Aortic smooth muscle cell (primary cell): ENCODE data around the gene SEMA6C. TPM values are rescaled to one million over a fixed set of nuclear protein-coding genes. Genes with fewer than 3 reads are reported as not detected.

Experiments
- total RNA-seq: library from RNA; depleted of rRNA; stranded (reverse); fragments of >200 nt; gene quantifications from 2 replicates; pipeline ENCODE4 v1.2.3, GENCODE V29; 2014

Gene SEMA6C, protein sequence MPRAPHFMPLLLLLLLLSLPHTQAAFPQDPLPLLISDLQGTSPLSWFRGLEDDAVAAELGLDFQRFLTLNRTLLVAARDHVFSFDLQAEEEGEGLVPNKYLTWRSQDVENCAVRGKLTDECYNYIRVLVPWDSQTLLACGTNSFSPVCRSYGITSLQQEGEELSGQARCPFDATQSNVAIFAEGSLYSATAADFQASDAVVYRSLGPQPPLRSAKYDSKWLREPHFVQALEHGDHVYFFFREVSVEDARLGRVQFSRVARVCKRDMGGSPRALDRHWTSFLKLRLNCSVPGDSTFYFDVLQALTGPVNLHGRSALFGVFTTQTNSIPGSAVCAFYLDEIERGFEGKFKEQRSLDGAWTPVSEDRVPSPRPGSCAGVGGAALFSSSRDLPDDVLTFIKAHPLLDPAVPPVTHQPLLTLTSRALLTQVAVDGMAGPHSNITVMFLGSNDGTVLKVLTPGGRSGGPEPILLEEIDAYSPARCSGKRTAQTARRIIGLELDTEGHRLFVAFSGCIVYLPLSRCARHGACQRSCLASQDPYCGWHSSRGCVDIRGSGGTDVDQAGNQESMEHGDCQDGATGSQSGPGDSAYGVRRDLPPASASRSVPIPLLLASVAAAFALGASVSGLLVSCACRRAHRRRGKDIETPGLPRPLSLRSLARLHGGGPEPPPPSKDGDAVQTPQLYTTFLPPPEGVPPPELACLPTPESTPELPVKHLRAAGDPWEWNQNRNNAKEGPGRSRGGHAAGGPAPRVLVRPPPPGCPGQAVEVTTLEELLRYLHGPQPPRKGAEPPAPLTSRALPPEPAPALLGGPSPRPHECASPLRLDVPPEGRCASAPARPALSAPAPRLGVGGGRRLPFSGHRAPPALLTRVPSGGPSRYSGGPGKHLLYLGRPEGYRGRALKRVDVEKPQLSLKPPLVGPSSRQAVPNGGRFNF
- 0.53 and 1.1 TPM in 2 replicates for total RNA-seq

DNA sequence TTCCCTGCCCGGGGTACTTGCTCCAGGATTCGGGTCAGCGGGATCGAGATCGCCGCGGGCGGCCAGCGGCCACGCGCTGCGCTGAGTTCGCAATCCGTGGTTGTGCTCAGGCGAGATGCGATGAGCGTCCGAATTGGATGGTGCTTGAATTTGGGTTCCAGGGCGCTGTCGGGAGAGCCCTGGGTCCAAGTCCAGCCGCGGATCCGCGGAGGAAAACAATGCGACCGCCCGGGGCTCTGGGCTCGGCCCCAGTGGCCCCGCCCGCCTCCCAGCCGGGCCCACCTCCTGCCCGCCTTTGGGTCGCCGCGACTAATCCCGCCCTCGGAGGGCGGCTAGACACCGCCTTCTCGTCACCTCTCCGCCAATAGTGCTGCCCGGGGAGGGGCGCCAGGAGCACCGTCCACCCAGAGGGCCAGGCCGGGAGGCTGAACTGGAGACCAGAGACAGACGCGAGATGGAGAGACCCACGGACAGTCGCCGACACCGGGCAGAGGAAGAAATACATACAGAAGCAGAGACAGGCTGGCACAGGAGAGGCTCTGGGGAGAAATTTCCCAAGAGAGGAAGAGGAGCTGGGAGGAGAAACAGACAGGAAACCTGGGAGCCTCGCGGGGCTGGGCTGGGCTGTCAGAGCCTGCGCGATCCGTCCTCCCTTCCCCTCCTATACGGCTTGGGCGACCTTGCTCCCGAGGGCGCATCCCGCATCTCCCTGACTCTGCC is at the start of gene SEMA6C:
Gene SEMA6C, minus strand, starts transcription at position 220 of the 720 bp plus-strand sequence. CDS start 4,010 bp downstream, outside the sequence.

DNA sequence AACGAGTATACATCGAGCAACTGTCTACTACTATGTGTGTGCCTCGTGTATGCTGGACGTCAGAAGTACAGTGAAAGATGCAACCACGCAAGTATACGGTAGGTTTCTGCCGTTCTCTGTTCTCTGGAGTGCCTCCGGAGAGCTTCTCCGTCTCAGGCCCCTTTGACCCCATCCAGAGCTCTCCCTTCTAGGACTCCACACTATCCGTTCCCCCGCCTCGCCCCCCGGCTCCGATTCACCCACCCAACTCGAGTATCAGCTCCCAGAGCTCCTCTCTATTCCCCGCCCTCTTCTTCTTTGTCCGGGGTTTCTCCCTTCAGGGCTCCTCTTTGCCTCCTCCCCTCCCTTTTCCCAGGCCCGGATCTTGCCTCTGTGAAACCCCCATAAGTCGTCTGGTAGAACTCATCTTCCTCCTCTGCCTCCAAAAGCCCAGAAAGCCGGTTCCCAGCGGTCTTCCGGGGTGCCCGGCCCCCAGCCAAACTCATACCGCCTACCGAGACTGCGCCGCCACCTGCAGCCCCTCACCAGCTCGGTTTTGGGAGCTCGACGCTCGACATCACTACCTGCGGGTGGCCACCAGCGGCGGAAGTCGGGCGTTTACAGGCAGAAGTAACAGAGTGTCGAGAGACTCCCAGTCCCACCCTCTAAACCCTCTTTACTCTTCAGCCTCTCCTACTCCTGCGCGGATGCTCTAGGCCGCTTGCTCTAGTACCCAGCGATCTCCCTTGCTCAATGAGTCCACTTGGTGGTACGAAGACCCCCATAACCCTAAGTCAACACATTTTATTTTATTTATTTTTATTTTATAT is 43.4 kb upstream of the SEMA6C start, which contains the start of gene VPS72:
Gene VPS72, minus strand, starts transcription at position 561 of the 809 bp plus-strand sequence. Its CDS starts 76 bp downstream, at position 485.

DNA sequence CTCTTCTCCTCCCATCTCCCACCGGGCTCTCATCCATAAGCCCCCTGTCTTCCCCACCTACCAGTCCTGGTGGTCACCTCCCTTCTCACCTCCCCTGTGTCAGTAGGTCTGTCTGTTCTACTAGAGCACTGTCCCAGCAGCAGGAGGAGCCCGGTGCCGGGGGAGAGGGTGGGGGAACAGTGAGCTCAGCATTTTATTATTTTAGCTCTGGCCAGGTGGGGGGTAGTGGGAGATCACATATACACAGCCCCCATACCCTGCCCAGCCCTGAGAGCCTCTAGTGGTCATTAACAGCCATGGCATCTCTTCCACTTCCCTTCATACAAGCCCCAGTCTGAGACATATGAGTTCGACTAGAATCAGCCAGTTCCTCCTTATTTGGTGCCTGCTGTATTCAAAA is 29.4 kb upstream of the SEMA6C start, which contains the start of gene TMOD4:
Gene TMOD4, minus strand, starts transcription at position 119 of the 400 bp plus-strand sequence. CDS start 1,106 bp downstream, outside the sequence.

DNA sequence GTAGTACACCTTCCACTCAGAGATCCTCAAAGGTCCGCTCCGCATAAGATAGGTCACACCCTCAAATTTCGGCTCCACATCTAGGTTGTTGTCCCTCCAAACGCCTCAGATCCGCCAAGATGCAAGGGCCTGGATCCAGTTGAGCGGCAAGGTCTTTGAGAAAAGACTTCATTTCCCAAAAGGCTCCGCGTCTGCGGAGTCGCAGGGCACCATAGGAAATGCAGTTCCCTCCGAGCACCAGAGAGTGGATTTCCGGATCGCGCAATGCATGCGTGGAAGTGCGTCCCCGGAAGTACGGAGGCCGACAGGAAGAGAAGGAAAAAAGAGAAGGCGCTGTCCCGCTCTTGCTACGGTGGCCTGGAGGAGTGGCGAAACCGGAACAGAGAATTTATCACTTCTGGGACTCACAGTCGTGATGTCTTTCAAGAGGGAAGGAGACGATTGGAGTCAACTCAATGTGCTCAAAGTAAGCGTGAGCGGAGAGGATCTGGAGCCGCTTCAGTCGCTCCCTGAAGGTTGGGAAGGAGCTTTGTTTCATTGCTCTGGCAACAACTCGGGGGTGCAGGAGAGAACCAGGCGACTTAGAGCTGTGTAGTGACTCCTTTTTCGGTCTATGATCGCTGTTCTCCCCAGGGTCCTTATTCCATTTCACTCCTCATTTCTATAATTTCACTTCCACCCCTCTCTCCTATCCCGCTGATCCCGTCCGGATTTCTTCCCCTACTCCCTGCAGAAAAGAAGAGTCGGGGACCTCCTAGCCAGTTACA is 19.5 kb upstream of the SEMA6C start, which contains the start of the genes LYSMD1 and SCNM1:
Gene LYSMD1, minus strand, starts transcription at position 165 of the 767 bp plus-strand sequence. CDS start 644 bp downstream, outside the sequence.
Gene SCNM1, plus strand, starts transcription at position 407 of the 767 bp plus-strand sequence. Its CDS starts 9 bp downstream, at position 416.

DNA sequence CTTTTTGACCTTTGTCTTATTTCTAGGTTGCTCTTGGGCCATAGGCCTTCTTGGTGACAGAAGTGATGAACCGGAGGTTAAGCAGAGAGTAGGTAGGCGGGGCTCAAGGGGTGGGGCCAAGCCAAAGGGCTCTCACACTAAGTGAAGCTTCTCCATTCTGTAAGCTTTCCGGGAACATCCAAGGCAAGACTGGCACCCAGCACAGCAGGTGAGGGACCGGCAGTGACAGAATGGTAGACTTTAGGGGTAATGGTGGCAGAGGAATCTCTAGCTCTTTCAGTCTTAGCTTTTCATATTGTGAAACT is 10.0 kb upstream of the SEMA6C start, which contains the start of gene TNFAIP8L2:
Gene TNFAIP8L2, plus strand, starts transcription at position 135 of the 305 bp plus-strand sequence. CDS start 2,049 bp downstream, outside the sequence.

Other genes starting within 250 kb of the SEMA6C start
- 25.8 and 32.0 TPM in 2 replicates for gene SETDB1, start 220.3 kb downstream of the SEMA6C start, total RNA-seq
- gene CERS2, start 171.8 kb downstream of the SEMA6C start, total RNA-seq: 148 and 157 TPM in 2 replicates
- gene ANXA9, start 164.3 kb downstream of the SEMA6C start, total RNA-seq: 0.06 and 0.26 TPM in 2 replicates
- gene MINDY1, start 139.7 kb downstream of the SEMA6C start, total RNA-seq: 18.2 and 23.4 TPM in 2 replicates
- 7.3 and 8.0 TPM in 2 replicates for gene PRUNE1, start 138.2 kb downstream of the SEMA6C start, total RNA-seq
- 0.25 and 0.40 TPM in 2 replicates for gene BNIPL, start 110.0 kb downstream of the SEMA6C start, total RNA-seq
- 0.92 and 1.2 TPM in 2 replicates for gene C1orf56, start 98.9 kb downstream of the SEMA6C start, total RNA-seq
- gene CDC42SE1, start 87.0 kb downstream of the SEMA6C start, total RNA-seq: 54.8 and 56.1 TPM in 2 replicates
- gene MLLT11, start 86.2 kb downstream of the SEMA6C start, total RNA-seq: 4.2 and 4.5 TPM in 2 replicates
- gene GABPB2, start 75.9 kb downstream of the SEMA6C start, total RNA-seq: 24.0 and 25.0 TPM in 2 replicates
- not detected in 2 replicates for gene TNFAIP8L2, start 10.0 kb upstream of the SEMA6C start, total RNA-seq
- 5.8 and 6.9 TPM in 2 replicates for gene LYSMD1, start 19.3 kb upstream of the SEMA6C start, total RNA-seq
- 33.3 and 33.8 TPM in 2 replicates for gene SCNM1, start 19.5 kb upstream of the SEMA6C start, total RNA-seq
- gene TMOD4, start 29.4 kb upstream of the SEMA6C start, total RNA-seq: 0.56 TPM in 1 of 2 replicates, not detected in the other
- 44.5 and 44.6 TPM in 2 replicates for gene VPS72, start 43.6 kb upstream of the SEMA6C start, total RNA-seq
- 46.6 and 52.7 TPM in 2 replicates for gene PIP5K1A, start 51.9 kb upstream of the SEMA6C start, total RNA-seq
- 243 and 269 TPM in 2 replicates for gene PSMD4, start 108.1 kb upstream of the SEMA6C start, total RNA-seq
- 9.0 TPM in 2 replicates for gene ZNF687, start 135.7 kb upstream of the SEMA6C start, total RNA-seq
- gene PI4KB, start 180.8 kb upstream of the SEMA6C start, total RNA-seq: 35.9 and 39.4 TPM in 2 replicates
- 38.2 and 38.4 TPM in 2 replicates for gene RFX5, start 200.6 kb upstream of the SEMA6C start, total RNA-seq
- gene SELENBP1, start 226.1 kb upstream of the SEMA6C start, total RNA-seq: 124 and 125 TPM in 2 replicates